ENCODE data around the gene C11orf98. TPM values are rescaled to one million over a fixed set of nuclear protein-coding genes. Genes with fewer than 3 reads are reported as not detected.

C11orf98 gene
- total and polyA plus RNA-seq, 2 of the 13 experiments (the other 11 are each of a cell fraction or from before 2014, with no cell fraction given): 30.4 to 91.8 TPM

DNA sequence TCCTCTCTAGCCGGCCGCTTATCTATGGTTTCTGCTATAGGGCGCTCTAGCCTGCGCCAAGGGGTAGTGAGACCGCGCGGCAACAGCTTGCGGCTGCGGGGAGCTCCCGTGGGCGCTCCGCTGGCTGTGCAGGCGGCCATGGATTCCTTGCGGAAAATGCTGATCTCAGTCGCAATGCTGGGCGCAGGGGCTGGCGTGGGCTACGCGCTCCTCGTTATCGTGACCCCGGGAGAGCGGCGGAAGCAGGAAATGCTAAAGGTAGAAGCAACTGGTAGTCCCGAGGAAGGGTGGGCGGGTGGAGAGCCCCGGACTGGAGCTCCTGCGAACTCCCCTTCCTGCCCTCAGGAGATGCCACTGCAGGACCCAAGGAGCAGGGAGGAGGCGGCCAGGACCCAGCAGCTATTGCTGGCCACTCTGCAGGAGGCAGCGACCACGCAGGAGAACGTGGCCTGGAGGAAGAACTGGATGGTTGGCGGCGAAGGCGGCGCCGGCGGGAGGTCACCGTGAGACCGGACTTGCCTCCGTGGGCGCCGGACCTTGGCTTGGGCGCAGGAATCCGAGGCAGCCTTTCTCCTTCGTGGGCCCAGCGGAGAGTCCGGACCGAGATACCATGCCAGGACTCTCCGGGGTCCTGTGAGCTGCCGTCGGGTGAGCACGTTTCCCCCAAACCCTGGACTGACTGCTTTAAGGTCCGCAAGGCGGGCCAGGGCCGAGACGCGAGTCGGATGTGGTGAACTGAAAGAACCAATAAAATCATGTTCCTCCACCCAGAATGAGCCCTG, 6.8 kb upstream of the C11orf98 start, which contains the start of the genes LBHD1 and UQCC3 (continued):
- TF ChIP-seq, protein P1, sequence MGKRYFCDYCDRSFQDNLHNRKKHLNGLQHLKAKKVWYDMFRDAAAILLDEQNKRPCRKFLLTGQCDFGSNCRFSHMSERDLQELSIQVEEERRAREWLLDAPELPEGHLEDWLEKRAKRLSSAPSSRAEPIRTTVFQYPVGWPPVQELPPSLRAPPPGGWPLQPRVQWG (CRISPR knock-in tag; IDR thresholded peaks at IDR 0.05; ENCODE audit: borderline replicate concordance, low read depth): no peak
- TF ChIP-seq AHR (CRISPR knock-in tag; IDR thresholded peaks at IDR 0.05) (no peak; the same call in 1 of the 2 replicates), MBD4 (IDR thresholded peaks at IDR 0.05; ENCODE audit: borderline replicate concordance, low read length) (no peak), ZNF143 (CRISPR knock-in tag; IDR thresholded peaks at IDR 0.05) (no peak), TGIF2 (CRISPR knock-in tag; IDR thresholded peaks at IDR 0.05) (0 out of 2 replicates have a peak, but pooled peaks have one; percentile 12), ARID2 (CRISPR knock-in tag; IDR thresholded peaks at IDR 0.05; ENCODE audit: borderline replicate concordance) (peak; percentile 74; the same call in 1 of the 2 replicates), ZBTB7A (CRISPR knock-in tag; IDR thresholded peaks at IDR 0.05) (peak; percentile 30; the same call in 1 of the 2 replicates), FOXA3 (CRISPR knock-in tag; IDR thresholded peaks at IDR 0.05) (no peak), ZNF207 (IDR thresholded peaks at IDR 0.05; ENCODE audit: borderline replicate concordance) (no peak), ADNP (CRISPR knock-in tag; IDR thresholded peaks at IDR 0.05) (no peak), ZNF737 (CRISPR knock-in tag; IDR thresholded peaks at IDR 0.05; ENCODE audit: borderline replicate concordance) (no peak), ZNF256 (CRISPR knock-in tag; conservative IDR thresholded peaks at IDR 0.05) (0 out of 2 replicates have a peak, but pooled peaks have one; percentile 71)
- TF ChIP-seq, protein P2, sequence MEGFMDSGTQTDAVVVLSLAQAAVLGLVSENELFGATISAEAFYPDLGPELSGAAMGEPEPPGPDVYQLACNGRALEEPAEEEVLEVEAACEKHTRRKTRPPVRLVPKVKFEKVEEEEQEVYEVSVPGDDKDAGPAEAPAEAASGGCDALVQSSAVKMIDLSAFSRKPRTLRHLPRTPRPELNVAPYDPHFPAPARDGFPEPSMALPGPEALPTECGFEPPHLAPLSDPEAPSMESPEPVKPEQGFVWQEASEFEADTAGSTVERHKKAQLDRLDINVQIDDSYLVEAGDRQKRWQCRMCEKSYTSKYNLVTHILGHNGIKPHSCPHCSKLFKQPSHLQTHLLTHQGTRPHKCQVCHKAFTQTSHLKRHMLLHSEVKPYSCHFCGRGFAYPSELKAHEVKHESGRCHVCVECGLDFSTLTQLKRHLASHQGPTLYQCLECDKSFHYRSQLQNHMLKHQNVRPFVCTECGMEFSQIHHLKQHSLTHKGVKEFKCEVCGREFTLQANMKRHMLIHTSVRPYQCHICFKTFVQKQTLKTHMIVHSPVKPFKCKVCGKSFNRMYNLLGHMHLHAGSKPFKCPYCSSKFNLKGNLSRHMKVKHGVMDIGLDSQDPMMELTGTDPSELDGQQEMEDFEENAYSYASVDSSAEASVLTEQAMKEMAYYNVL (CRISPR knock-in tag; IDR thresholded peaks at IDR 0.05; ENCODE audit: borderline replicate concordance): no peak
- TF ChIP-seq, protein P3, sequence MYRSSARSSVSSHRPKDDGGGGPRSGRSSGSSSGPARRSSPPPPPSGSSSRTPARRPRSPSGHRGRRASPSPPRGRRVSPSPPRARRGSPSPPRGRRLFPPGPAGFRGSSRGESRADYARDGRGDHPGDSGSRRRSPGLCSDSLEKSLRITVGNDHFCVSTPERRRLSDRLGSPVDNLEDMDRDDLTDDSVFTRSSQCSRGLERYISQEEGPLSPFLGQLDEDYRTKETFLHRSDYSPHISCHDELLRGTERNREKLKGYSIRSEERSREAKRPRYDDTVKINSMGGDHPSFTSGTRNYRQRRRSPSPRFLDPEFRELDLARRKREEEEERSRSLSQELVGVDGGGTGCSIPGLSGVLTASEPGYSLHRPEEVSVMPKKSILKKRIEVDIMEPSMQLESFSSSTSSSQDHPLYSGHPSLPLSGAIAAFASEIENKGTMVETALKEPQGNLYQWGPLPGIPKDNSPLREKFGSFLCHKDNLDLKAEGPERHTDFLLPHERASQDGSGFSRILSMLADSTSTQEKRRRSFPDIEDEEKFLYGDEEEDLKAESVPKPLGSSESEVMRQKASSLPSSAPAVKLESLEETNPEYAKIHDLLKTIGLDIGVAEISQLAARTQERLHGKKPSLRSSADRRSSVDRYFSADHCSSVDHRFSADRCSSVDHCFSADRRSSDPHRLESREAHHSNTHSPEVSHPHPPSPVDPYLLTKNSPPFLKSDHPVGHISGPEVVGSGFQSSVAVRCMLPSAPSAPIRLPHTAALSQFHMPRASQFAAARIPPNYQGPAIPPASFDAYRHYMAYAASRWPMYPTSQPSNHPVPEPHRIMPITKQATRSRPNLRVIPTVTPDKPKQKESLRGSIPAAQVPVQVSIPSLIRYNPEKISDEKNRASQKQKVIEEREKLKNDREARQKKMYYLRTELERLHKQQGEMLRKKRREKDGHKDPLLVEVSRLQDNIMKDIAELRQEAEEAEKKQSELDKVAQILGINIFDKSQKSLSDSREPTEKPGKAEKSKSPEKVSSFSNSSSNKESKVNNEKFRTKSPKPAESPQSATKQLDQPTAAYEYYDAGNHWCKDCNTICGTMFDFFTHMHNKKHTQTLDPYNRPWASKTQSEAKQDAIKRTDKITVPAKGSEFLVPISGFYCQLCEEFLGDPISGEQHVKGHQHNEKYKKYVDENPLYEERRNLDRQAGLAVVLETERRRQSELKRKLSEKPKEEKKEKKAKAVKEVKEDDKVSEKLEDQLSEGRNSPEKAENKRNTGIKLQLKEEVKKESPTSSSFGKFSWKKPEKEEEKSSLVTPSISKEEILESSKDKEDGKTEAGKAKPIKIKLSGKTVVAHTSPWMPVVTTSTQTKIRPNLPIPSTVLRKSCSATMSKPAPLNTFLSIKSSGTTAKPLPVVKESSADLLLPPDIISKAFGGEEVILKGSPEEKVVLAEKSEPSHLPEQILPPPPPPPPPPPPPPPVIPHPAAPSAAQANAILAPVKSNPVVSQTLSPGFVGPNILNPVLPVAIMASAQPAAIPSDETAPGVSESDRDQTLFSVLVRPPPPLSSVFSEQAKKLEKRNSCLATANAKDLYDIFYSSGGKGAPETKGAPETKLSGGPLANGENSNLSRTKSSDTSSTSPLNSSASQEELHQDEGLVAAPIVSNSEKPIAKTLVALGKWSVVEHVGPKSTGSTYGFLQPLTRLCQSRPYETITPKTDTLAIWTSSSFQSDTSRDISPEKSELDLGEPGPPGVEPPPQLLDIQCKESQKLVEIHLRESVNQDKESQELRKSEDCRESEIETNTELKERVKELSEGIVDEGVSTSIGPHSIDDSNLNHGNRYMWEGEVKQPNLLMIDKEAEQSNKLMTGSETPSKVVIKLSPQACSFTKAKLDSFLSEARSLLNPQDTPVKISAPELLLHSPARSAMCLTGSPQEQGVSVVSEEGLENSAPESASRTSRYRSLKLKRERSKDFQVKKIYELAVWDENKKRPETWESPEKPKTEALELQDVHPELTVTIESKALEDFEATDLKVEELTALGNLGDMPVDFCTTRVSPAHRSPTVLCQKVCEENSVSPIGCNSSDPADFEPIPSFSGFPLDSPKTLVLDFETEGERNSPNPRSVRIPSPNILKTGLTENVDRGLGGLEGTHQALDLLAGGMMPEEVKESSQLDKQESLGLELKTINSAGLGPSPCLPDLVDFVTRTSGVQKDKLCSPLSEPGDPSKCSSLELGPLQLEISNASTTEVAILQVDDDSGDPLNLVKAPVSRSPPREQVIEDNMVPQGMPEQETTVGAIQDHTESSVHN (CRISPR knock-in tag; IDR thresholded peaks at IDR 0.05): no peak
- TF ChIP-seq, protein P4, sequence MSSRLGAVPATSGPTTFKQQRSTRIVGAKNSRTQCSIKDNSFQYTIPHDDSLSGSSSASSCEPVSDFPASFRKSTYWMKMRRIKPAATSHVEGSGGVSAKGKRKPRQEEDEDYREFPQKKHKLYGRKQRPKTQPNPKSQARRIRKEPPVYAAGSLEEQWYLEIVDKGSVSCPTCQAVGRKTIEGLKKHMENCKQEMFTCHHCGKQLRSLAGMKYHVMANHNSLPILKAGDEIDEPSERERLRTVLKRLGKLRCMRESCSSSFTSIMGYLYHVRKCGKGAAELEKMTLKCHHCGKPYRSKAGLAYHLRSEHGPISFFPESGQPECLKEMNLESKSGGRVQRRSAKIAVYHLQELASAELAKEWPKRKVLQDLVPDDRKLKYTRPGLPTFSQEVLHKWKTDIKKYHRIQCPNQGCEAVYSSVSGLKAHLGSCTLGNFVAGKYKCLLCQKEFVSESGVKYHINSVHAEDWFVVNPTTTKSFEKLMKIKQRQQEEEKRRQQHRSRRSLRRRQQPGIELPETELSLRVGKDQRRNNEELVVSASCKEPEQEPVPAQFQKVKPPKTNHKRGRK (CRISPR knock-in tag; IDR thresholded peaks at IDR 0.05): 0 out of 2 replicates have a peak, but pooled peaks have one; percentile 36

Data from HepG2 (cell line).